ENCODE measurements around the gene DYNC1I2. TPM values are rescaled to one million over a fixed set of nuclear protein-coding genes. Genes with fewer than 3 reads are reported as not detected.

Gene DYNC1I2
- total and polyA plus RNA-seq, 2 of the 4 experiments (the other 2 are of a cell fraction): 110 to 114 TPM

GRCh38 chr2:171719660-171720059 is 32.4 kb downstream of the DYNC1I2 start:
- H3K56ac ChIP-seq (ENCODE audit: extremely low read depth, insufficient read depth, low read length): no peak overlapping the region
- H3K4ac ChIP-seq (ENCODE audit: low read depth, low read length): no peak overlapping the region
- H3K14ac ChIP-seq (replicated peaks; ENCODE audit: low read depth, low read length): no peak overlapping the region
- CTCF ChIA-PET: no interaction called here
- DNase-seq: no peak
- H3K36me3 ChIP-seq (ENCODE audit: control insufficient read depth, insufficient read depth, low read length): peaks cover 17% of the 10 kb centered on the region
- H2AK9ac ChIP-seq (replicated peaks; ENCODE audit: low read depth, low read length, poor library complexity): no peak overlapping the region
- intact Hi-C loops (cut with micrococcal nuclease) (no loop called here), in situ Hi-C loops (cut with MboI; ENCODE audit: low sequenced_read_pairs) (loop anchor here (25.0 kb wide), 1 partner anchor 743 kb away; no protein-coding TSS in a partner anchor), dilution Hi-C loops (cut with HindIII; ENCODE audit: low sequenced_read_pairs, unreplicated experiment) (no loop called here)
- ATAC-seq (ENCODE audit: low read depth): no peak
- no peak overlapping the region for H3K4me3 ChIP-seq (ENCODE audit: insufficient read depth, low read depth, low read length)
- no peak overlapping the region for H2BK15ac ChIP-seq (ENCODE audit: low read depth, low read length)
- POLR2A ChIA-PET (ENCODE audit: unreplicated experiment): no interaction called here
- H3K79me1 ChIP-seq (ENCODE audit: low read depth in 1 of 2, low read length in 2 of 2): peaks cover 15 to 28% of the 10 kb centered on the region in 2 experiments; a peak in 3 of 4 replicates
- H4K5ac ChIP-seq (ENCODE audit: low read depth, low read length): no peak overlapping the region
- H3K23ac ChIP-seq (ENCODE audit: low read depth, low read length): no peak overlapping the region
- no peak overlapping the region for H4K91ac ChIP-seq (ENCODE audit: insufficient read depth, low read depth, low read length)
- TF ChIP-seq CHD1 (IDR thresholded peaks at IDR 0.05; ENCODE audit: low read depth, low read length) (no peak), RFX5 (IDR thresholded peaks at IDR 0.05; ENCODE audit: low read depth, low read length) (no peak), ELK1 (IDR thresholded peaks at IDR 0.05; ENCODE audit: borderline replicate concordance, low read depth, low read length) (no peak), NFE2L2 (IDR thresholded peaks at IDR 0.05; ENCODE audit: low read depth, low read length) (no peak), MAZ (IDR thresholded peaks at IDR 0.05; ENCODE audit: borderline replicate concordance, low read depth, low read length) (no peak), POLR2A (IDR thresholded peaks at IDR 0.05; ENCODE audit: low read depth, low read length) (no peak), MAFK (IDR thresholded peaks at IDR 0.05; ENCODE audit: low read depth, low read length) (no peak), CEBPB (IDR thresholded peaks at IDR 0.05; ENCODE audit: low read depth, low read length) (no peak), FOS (IDR thresholded peaks at IDR 0.05; ENCODE audit: low read depth, low read length) (no peak), RAD21 (IDR thresholded peaks at IDR 0.05; ENCODE audit: low read length) (no peak), MXI1 (IDR thresholded peaks at IDR 0.05; ENCODE audit: borderline replicate concordance, low read depth, low read length) (no peak), SMC3 (IDR thresholded peaks at IDR 0.05; ENCODE audit: low read depth, low read length) (no peak), BHLHE40 (IDR thresholded peaks at IDR 0.05; ENCODE audit: low read depth, low read length) (no peak), CTCF (conservative IDR thresholded peaks at IDR 0.05; ENCODE audit: low read depth, low read length) (no peak), RCOR1 (IDR thresholded peaks at IDR 0.05; ENCODE audit: insufficient replicate concordance, low read length) (no peak)
- TF ChIP-seq, protein P1, sequence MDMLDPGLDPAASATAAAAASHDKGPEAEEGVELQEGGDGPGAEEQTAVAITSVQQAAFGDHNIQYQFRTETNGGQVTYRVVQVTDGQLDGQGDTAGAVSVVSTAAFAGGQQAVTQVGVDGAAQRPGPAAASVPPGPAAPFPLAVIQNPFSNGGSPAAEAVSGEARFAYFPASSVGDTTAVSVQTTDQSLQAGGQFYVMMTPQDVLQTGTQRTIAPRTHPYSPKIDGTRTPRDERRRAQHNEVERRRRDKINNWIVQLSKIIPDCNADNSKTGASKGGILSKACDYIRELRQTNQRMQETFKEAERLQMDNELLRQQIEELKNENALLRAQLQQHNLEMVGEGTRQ (IDR thresholded peaks at IDR 0.05; ENCODE audit: low read depth, low read length): no peak
- H2BK20ac ChIP-seq (ENCODE audit: low read depth, low read length): no peak overlapping the region
- H4K20me1 ChIP-seq (ENCODE audit: insufficient read depth, low read length): peaks cover 3% of the 10 kb centered on the region; the same call in 1 of the 2 replicates
- peaks cover 7% of the 10 kb centered on the region; the same call in 1 of the 2 replicates for H3K9me1 ChIP-seq (ENCODE audit: insufficient read depth, low read length)
- no peaks in the 10 kb centered on the region for H3K9me3 ChIP-seq (ENCODE audit: control insufficient read depth, insufficient read depth, low read length)
- no peak overlapping the region for H3K9ac ChIP-seq (ENCODE audit: low read depth, low read length)
- no CpG with 5 or more reads among the region's 3 CpGs for WGBS, 2 experiments (ENCODE audit: extremely low coverage in 2 of 2, insufficient read length in 1 of 2)
- no peak overlapping the region for H4K8ac ChIP-seq (ENCODE audit: low read depth in 2 of 2, low read length in 2 of 2)
- H2BK5ac ChIP-seq (ENCODE audit: low read depth, low read length, poor library complexity, severe bottlenecking): no peak overlapping the region
- no peaks in the 10 kb centered on the region for H3K27me3 ChIP-seq (ENCODE audit: control insufficient read depth, insufficient read depth, low read length)
- no TSS peak for BruUV-seq (replicated peaks)
- no peak overlapping the region for H3K4me2 ChIP-seq (ENCODE audit: low read depth, low read length)
- H2AFZ ChIP-seq (replicated peaks; ENCODE audit: low read length, poor library complexity): no peak overlapping the region
- no peak overlapping the region for H2AK5ac ChIP-seq (ENCODE audit: low read depth, low read length)
- no peak overlapping the region for H3K27ac ChIP-seq (ENCODE audit: insufficient read depth, low read length)
- H3K4me1 ChIP-seq (ENCODE audit: control insufficient read depth, insufficient read depth, low read length): peaks cover 6% of the 10 kb centered on the region; the same call in 1 of the 2 replicates
- H3K18ac ChIP-seq (ENCODE audit: low read depth, low read length): no peak overlapping the region
- H2BK120ac ChIP-seq (ENCODE audit: low read depth, low read length): no peak overlapping the region
